ENCODE measurements around the gene CNPY3.

Gene CNPY3

DNA sequence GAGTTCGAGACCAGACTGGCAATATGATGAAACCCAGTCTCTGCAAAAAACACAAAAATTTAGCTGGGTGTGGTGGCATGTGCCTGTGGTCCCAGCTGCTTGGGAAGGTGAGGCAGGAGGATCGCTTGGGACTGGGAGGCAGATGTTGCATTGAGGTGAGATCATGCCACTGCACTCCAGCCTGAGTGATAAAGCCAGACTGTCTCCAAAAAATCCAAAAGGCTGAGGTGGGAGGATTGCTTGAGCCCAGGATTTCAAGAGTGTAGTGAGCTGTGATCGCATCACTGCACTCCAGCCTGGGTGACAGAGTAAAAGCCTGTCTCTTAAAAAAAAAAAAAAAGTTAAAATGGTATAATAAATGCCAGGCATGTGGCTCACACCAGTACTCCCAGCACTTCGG, 14.7 kb upstream of the CNPY3 start (continued):
- TF ChIP-seq, protein P1, sequence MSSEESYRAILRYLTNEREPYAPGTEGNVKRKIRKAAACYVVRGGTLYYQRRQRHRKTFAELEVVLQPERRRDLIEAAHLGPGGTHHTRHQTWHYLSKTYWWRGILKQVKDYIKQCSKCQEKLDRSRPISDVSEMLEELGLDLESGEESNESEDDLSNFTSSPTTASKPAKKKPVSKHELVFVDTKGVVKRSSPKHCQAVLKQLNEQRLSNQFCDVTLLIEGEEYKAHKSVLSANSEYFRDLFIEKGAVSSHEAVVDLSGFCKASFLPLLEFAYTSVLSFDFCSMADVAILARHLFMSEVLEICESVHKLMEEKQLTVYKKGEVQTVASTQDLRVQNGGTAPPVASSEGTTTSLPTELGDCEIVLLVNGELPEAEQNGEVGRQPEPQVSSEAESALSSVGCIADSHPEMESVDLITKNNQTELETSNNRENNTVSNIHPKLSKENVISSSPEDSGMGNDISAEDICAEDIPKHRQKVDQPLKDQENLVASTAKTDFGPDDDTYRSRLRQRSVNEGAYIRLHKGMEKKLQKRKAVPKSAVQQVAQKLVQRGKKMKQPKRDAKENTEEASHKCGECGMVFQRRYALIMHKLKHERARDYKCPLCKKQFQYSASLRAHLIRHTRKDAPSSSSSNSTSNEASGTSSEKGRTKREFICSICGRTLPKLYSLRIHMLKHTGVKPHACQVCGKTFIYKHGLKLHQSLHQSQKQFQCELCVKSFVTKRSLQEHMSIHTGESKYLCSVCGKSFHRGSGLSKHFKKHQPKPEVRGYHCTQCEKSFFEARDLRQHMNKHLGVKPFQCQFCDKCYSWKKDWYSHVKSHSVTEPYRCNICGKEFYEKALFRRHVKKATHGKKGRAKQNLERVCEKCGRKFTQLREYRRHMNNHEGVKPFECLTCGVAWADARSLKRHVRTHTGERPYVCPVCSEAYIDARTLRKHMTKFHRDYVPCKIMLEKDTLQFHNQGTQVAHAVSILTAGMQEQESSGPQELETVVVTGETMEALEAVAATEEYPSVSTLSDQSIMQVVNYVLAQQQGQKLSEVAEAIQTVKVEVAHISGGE (tag by site-specific recombination; conservative IDR thresholded peaks at IDR 0.05; ENCODE audit: low read depth), result no peak
- no peak for TF ChIP-seq GLI2 (tag by site-specific recombination; IDR thresholded peaks at IDR 0.05; ENCODE audit: borderline replicate concordance, low read depth)
- peak; percentile 58 for TF ChIP-seq ZBTB17 (tag by site-specific recombination; IDR thresholded peaks at IDR 0.05)
- no peak for TF ChIP-seq ZIC2 (tag by site-specific recombination; IDR thresholded peaks at IDR 0.05)
- TF ChIP-seq GLIS1 (tag by site-specific recombination; IDR thresholded peaks at IDR 0.05), result no peak
- TF ChIP-seq ZNF664 (tag by site-specific recombination; IDR thresholded peaks at IDR 0.05), result no peak
- TF ChIP-seq ZNF366 (tag by site-specific recombination; conservative IDR thresholded peaks at IDR 0.05), result no peak

DNA sequence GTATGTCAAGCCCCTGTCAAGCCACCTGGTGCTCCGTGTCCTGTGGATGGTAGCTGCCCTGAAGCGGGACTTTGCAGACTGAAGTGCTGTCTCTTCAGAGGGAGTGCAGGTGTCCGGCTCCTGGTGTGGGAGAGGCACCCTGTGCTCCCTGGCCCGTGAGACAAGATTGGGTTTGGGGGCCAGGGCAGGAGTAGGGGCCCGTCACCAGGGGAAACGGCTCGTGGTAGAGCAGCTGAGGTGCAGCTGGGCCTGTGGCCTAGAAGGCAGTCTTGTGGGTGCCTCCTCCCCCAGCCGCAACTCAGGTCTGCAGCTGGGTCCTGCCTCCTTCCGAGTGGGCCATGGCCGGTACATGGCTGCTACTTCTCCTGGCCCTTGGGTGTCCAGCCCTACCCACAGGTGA, 13.5 kb upstream of the CNPY3 start, which contains the start of gene PTCRA:
PTCRA (plus strand) TSS at position 322 of the 400 bp plus-strand sequence; CDS start at position 339, 17 bp downstream.
- ChIA-PET CTCF (interaction anchor here (1.2 to 1.8 kb wide), 2 partner anchors 14 kb away, joined by 6 to 7 read pairs; no protein-coding TSS in a partner anchor), POLR2A (interaction anchor here (0.7 to 4.6 kb wide), 4 partner anchors 10 to 874 kb away, joined by 3 to 27 read pairs (median 10); partner anchors contain the start of gene CNPY3)
- TF ChIP-seq ZNF768 (tag by site-specific recombination; IDR thresholded peaks at IDR 0.05) (no peak), ZNF585B (tag by site-specific recombination; IDR thresholded peaks at IDR 0.05) (no peak), ZNF292 (tag by site-specific recombination; IDR thresholded peaks at IDR 0.05; ENCODE audit: borderline replicate concordance, low read depth) (no peak), ZNF146 (tag by site-specific recombination; IDR thresholded peaks at IDR 0.05) (no peak), ZNF266 (tag by site-specific recombination; IDR thresholded peaks at IDR 0.05; ENCODE audit: low read depth) (no peak), ZNF112 (tag by site-specific recombination; IDR thresholded peaks at IDR 0.05) (no peak), ZNF416 (tag by site-specific recombination; IDR thresholded peaks at IDR 0.05) (no peak), ZNF558 (tag by site-specific recombination; IDR thresholded peaks at IDR 0.05) (no peak), ZNF623 (tag by site-specific recombination; IDR thresholded peaks at IDR 0.05) (no peak), SP3 (tag by site-specific recombination; IDR thresholded peaks at IDR 0.05) (no peak), ZNF223 (tag by site-specific recombination; IDR thresholded peaks at IDR 0.05) (no peak)
- TF ChIP-seq, protein P2, sequence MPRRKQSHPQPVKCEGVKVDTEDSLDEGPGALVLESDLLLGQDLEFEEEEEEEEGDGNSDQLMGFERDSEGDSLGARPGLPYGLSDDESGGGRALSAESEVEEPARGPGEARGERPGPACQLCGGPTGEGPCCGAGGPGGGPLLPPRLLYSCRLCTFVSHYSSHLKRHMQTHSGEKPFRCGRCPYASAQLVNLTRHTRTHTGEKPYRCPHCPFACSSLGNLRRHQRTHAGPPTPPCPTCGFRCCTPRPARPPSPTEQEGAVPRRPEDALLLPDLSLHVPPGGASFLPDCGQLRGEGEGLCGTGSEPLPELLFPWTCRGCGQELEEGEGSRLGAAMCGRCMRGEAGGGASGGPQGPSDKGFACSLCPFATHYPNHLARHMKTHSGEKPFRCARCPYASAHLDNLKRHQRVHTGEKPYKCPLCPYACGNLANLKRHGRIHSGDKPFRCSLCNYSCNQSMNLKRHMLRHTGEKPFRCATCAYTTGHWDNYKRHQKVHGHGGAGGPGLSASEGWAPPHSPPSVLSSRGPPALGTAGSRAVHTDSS (tag by site-specific recombination; IDR thresholded peaks at IDR 0.05), result no peak
- TF ChIP-seq, protein P3, sequence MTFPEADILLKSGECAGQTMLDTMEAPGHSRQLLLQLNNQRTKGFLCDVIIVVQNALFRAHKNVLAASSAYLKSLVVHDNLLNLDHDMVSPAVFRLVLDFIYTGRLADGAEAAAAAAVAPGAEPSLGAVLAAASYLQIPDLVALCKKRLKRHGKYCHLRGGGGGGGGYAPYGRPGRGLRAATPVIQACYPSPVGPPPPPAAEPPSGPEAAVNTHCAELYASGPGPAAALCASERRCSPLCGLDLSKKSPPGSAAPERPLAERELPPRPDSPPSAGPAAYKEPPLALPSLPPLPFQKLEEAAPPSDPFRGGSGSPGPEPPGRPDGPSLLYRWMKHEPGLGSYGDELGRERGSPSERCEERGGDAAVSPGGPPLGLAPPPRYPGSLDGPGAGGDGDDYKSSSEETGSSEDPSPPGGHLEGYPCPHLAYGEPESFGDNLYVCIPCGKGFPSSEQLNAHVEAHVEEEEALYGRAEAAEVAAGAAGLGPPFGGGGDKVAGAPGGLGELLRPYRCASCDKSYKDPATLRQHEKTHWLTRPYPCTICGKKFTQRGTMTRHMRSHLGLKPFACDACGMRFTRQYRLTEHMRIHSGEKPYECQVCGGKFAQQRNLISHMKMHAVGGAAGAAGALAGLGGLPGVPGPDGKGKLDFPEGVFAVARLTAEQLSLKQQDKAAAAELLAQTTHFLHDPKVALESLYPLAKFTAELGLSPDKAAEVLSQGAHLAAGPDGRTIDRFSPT (tag by site-specific recombination; IDR thresholded peaks at IDR 0.05), result no peak
- TF ChIP-seq, protein P4, sequence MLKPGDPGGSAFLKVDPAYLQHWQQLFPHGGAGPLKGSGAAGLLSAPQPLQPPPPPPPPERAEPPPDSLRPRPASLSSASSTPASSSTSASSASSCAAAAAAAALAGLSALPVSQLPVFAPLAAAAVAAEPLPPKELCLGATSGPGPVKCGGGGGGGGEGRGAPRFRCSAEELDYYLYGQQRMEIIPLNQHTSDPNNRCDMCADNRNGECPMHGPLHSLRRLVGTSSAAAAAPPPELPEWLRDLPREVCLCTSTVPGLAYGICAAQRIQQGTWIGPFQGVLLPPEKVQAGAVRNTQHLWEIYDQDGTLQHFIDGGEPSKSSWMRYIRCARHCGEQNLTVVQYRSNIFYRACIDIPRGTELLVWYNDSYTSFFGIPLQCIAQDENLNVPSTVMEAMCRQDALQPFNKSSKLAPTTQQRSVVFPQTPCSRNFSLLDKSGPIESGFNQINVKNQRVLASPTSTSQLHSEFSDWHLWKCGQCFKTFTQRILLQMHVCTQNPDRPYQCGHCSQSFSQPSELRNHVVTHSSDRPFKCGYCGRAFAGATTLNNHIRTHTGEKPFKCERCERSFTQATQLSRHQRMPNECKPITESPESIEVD (tag by site-specific recombination; IDR thresholded peaks at IDR 0.05), result no peak
- TF ChIP-seq, protein P5, sequence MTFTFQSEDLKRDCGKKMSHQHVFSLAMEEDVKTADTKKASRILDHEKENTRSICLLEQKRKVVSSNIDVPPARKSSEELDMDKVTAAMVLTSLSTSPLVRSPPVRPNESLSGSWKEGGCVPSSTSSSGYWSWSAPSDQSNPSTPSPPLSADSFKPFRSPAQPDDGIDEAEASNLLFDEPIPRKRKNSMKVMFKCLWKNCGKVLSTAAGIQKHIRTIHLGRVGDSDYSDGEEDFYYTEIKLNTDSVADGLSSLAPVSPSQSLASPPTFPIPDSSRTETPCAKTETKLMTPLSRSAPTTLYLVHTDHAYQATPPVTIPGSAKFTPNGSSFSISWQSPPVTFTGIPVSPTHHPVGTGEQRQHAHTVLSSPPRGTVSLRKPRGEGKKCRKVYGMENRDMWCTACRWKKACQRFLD (tag by site-specific recombination; IDR thresholded peaks at IDR 0.05), result no peak
- H3K27ac ChIP-seq (ENCODE audit: extremely low read depth, low read depth, low read length), result no peak within 1 kb of the TSS
- no peaks in the 10 kb centered on the region for H3K4me1 ChIP-seq (ENCODE audit: control insufficient read depth, insufficient read depth, low read length)
- H3K4me3 ChIP-seq (ENCODE audit: low read depth, low read length), result no peak within 1 kb of the TSS
- H3K9me3 ChIP-seq (ENCODE audit: control insufficient read depth, insufficient read depth, low read depth, low read length), result no peaks in the 10 kb centered on the region
- H3K36me3 ChIP-seq (ENCODE audit: control insufficient read depth in 2 of 2, insufficient read depth in 1 of 2, low read length in 2 of 2), result no peaks in the 10 kb centered on the region
